ENCODE measurements around the gene VWC2.
"Not testable (repeated sequence)": the region's sequence is repeated elsewhere in the genome, so short reads cannot be mapped to it uniquely, and the experiment has no call there.

Gene VWC2

GRCh38 chr7:49787980-49788379 is 14.5 kb downstream of the VWC2 start:
- DNase-seq: no peak

- DNase-seq: no peak
Observed at GRCh38 chr7:49788455-49789059, 15.1 kb downstream of the VWC2 start.

GRCh38 chr7:49789736-49790135 is 16.3 kb downstream of the VWC2 start:
- no peak for DNase-seq

GRCh38 chr7:49790209-49790608 is 16.8 kb downstream of the VWC2 start:
- DNase-seq: no peak

DNA sequence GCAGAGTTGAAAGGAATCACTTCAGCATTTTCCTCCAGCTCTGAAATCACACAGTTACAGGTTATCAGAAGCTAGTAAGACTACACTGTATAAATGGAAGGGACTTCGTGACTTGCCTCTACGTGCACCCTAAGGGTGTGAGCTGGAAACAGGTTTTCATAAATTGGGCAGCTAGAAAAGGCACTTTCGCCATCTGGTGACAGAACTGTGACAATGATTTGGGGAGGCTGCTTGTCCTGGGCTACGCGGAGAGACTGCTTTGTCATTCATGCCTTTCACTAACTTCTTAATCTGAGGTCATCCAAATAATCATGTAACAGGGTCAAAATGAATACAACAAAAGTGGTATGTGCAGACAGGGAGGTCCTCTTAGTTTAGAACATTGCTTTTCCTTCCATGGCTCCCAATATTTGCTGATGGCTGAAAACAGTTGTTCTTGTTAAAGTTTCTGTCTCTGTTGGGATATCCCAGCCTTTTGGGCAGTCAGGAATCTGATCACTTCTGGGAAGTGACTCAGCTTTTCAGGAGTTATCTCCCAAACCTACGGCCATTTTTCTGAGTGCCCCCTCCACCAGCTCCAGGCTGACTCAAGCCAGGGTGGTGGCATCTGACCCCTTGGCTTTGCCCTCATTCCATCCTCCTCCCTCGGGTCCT is 17.8 kb downstream of the VWC2 start:
- DNase-seq: no peak

- DNase-seq: no peak
Observed at GRCh38 chr7:49797987-49798660, 24.7 kb downstream of the VWC2 start.

DNA sequence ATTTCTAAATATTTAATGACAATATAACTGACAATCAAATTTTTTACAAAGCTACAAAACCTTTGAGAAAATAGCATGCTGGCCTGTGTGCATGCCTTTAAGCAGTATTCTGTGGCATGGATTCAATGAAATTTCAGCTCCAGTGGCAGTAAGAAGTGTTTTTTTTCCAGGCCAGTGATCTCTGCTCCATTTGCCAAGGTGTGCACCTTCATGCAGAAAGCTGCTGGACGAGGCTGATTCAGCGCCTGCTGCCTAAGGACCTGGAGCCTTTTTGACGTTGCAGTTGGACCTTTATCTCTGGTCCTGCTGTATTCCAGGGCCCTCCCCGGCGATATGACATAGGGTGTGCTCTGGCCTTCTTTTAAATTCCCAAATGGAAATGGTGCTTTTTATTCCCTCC is 26.6 kb downstream of the VWC2 start:
- no peak for DNase-seq

- DNase-seq: no peak
Observed at GRCh38 chr7:49802600-49802999, 29.2 kb downstream of the VWC2 start.

DNA sequence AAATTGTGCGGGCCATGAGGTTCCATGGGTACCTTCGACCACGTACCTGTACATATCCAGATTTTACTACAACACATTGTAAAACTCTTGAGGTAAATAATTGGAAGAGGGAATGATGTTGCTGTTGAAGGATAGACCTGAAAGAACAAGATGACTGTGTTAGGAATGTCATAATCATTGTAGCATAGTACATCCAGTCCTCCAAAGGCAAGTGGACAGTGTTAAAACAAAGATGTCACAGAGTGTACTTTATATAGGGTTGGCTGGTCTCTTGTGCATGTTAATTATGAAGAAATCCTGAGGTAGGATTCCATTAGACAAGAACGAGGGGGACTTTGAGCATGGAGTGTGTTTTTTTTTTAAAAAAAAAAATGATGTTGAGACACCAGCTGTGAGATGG is 30.4 kb downstream of the VWC2 start:
- DNase-seq: no peak

DNA sequence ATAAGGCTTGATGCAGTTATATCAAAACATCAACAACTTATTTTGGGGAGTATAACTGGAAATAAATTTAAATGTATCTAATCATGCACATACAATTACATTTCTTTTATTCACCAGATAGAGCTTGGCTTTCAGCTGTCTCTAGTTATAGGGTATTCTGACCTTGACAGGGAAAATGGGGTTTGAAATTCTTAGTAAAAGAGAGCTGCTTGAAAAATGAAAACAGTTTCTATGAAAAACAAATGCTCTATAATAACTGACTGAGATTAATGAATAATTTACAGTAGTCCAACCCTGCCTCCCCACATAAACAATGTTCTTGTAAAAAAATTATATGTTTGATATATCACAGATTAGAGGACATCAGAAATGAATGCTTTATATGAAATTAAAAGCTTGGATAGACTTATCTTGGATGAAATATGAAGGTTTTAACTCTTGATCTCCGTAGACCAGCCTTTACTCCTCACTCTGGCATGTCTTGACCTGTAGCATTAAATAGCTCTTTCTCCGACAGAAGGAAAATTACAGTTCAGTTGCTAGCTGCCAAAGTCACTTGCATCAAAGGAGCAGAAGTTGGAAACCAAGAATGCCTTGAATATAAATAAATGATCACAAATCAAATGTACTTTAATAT is 32.1 kb downstream of the VWC2 start:
- no peak for DNase-seq

GRCh38 chr7:49812534-49812933 is 39.1 kb downstream of the VWC2 start:
- DNase-seq: no peak

- no peak for DNase-seq
Observed at GRCh38 chr7:49817279-49817678, 43.8 kb downstream of the VWC2 start.

DNA sequence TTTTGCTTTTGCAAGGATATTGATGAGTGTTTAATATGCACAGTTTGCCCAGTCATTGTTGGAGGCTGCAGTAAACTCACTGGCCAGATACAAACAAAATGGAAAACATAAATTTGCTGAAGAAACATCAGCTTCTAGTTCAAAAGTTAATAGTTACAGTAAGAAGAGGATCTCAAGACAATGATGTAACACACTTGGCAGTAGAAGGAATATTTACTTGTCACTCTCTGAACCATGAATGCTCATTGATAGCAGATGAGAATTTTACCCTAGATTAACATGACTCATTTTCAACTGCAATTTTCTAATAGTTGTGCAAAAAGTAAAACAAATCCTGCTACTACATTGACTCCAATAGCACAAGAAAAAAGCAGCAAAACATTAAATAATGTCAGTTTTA is 47.7 kb downstream of the VWC2 start:
- DNase-seq: no peak

- no peak for DNase-seq
Observed at GRCh38 chr7:49822856-49823255, 49.4 kb downstream of the VWC2 start.

GRCh38 chr7:49823566-49823965 is 50.1 kb downstream of the VWC2 start:
- no peak for DNase-seq

GRCh38 chr7:49839863-49840645 is 66.6 kb downstream of the VWC2 start:
- no peak for DNase-seq

- DNase-seq: no peak
Observed at GRCh38 chr7:49840751-49841405, 67.4 kb downstream of the VWC2 start.

- DNase-seq: no peak
Observed at GRCh38 chr7:49845626-49846025, 72.2 kb downstream of the VWC2 start.

- no peak for DNase-seq
Observed at GRCh38 chr7:49848211-49848841, 74.9 kb downstream of the VWC2 start.

- no peak for DNase-seq
Observed at GRCh38 chr7:49850921-49851613, 77.6 kb downstream of the VWC2 start.

DNA sequence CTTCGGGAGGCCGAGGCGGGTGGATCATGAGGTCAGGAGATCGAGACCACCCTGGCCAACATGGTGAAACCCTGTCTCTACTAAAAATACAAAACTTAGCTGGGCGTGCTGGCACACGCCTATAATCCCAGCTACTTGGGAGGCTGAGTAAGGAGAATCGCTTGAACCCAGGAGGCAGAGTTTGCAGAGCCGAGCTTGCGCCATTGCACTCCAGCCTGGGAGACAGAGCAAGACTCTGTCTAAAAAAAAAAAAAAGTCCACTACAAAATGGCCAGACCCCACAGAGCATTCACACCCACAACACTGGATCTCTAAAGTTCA is 78.1 kb downstream of the VWC2 start:
- DNase-seq: not testable (repeated sequence)

Measured in fibroblast of upper back skin (primary cell).